ENCODE data around the gene RXYLT1.

Gene RXYLT1

GRCh38 chr12:63855299-63855698 lies 75.6 kb downstream of the RXYLT1 start:
- TF ChIP-seq POLR2A (IDR thresholded peaks at IDR 0.05; ENCODE audit: extremely low read depth, insufficient read length): no peak
- TF ChIP-seq CTCF (IDR thresholded peaks at IDR 0.05; ENCODE audit: low read depth, low read length): no peak
- no peak for TF ChIP-seq MAX (IDR thresholded peaks at IDR 0.05; ENCODE audit: low read depth, low read length)
- no peak for TF ChIP-seq MYC (IDR thresholded peaks at IDR 0.05; ENCODE audit: low read depth, low read length)
- no peak for DNase-seq (ENCODE audit: low read depth)
- H3K4me3 ChIP-seq (ENCODE audit: low read depth, low read length): no peak overlapping the region

GRCh38 chr12:63857771-63858670 lies 78.3 kb downstream of the RXYLT1 start:
- no peak overlapping the region for H3K4me3 ChIP-seq (ENCODE audit: low read depth, low read length)
- no peak for DNase-seq (ENCODE audit: low read depth)
- TF ChIP-seq MAX (IDR thresholded peaks at IDR 0.05; ENCODE audit: low read depth, low read length): no peak

Data from NB4 (cell line).